Immature natural killer cell (primary cell): ENCODE data around the gene POFUT1. TPM values are rescaled to one million over a fixed set of nuclear protein-coding genes. Genes with fewer than 3 reads are reported as not detected.
A peak's percentile ranks its signal among the peaks of the same experiment; 100 is the strongest.

ENCODE experiments used
- DNase-seq, 3 donors: peaks; one replicate each; pipeline ENCODE4 v3.0.0; 2022; ENCODE audit warnings: mixed read lengths in 1 of 3
- H3K27ac Mint-ChIP-seq, 6 donors: one replicate each; pipeline ENCODE4 v1.8.0; 2020; ENCODE audit warnings: mixed read lengths in 6 of 6, mild to moderate bottlenecking in 5 of 6, inconsistent platforms in 4 of 6, moderate library complexity in 3 of 6
- H3K27me3 Mint-ChIP-seq, 3 donors: one replicate each; pipeline ENCODE4 v1.8.0; 2020 to 2021; ENCODE audit warnings: low read depth in 3 of 3, mild to moderate bottlenecking in 3 of 3, mixed read lengths in 3 of 3, moderate library complexity in 3 of 3, inconsistent platforms in 1 of 3
- H3K36me3 Mint-ChIP-seq, 3 donors: one replicate each; pipeline ENCODE4 v1.8.0; 2020; ENCODE audit warnings: mixed read lengths in 3 of 3, inconsistent platforms in 2 of 3, mild to moderate bottlenecking in 2 of 3
- H3K4me1 Mint-ChIP-seq, 2 donors: one replicate each; pipeline ENCODE4 v1.8.0; 2020; ENCODE audit warnings: inconsistent platforms in 2 of 2, mild to moderate bottlenecking in 2 of 2, mixed read lengths in 2 of 2, moderate library complexity in 1 of 2
- H3K4me3 Mint-ChIP-seq, 5 donors: one replicate each; pipeline ENCODE4 v1.8.0; 2020; ENCODE audit warnings: mild to moderate bottlenecking in 5 of 5, mixed read lengths in 5 of 5, inconsistent platforms in 3 of 5, moderate library complexity in 3 of 5
- H3K9me3 Mint-ChIP-seq, 6 donors: one replicate each; pipeline ENCODE4 v1.8.0; 2020; ENCODE audit warnings: mild to moderate bottlenecking in 6 of 6, mixed read lengths in 6 of 6, inconsistent platforms in 4 of 6, moderate library complexity in 3 of 6
- polyA plus RNA-seq, 3 donors: library from polyadenylated mRNA; unstranded; fragments of 300-500 nt; fragmentation: Illumina TruSeq; gene quantifications; one replicate each; pipeline ENCODE4 v1.2.3, GENCODE V29; 2021

POFUT1 gene
- polyA plus RNA-seq, 3 donors from 2014 or later: 7.5 to 15.4 (median 10.6) TPM

DNA sequence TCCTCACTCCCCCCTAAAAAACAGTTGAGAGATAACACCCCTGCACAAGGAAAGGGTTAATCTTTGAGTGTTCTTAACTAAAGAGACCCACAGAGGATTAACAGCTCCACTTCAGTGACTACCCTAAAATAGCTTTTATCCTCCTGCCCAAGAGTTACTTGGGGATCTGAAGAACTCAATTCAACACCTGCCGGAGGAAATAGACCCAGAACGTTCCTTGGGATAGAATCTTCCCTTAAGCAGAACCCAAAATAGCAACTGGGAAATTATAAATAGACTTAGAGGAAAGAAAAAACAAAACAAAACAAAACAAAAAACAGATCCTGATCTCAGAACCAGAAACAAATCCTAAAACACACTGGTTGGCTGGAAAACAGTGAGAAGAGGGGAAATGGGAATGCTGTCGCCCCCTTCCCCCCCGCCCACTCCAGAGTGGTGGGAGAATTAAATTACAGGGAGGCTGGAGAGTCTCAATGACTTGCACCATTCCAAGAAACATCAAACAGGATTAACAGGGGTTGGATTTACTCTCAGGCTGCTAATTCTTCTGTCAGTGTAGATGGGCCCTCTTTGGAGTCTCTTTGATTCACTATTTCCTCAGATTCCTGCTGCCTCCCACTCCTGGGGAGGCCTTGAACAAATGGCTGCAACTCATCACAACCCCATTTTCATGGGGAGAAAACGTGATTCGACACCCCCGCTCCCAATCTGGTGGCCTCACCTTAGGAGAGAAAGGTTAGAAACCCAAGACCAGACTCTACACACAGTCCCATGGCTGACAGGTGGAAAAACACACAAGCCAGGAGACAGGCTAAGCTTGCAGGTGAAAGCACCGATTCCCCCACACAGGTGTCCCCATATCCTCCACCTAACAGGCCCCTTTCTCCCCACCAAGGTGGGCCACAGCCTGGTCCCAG is 1.6 kb upstream of the POFUT1 start:
- no peak for DNase-seq
- peaks cover 0 to 5% (median 3%) of the 10 kb centered on the region in 3 donors for H3K27me3 Mint-ChIP-seq

DNA sequence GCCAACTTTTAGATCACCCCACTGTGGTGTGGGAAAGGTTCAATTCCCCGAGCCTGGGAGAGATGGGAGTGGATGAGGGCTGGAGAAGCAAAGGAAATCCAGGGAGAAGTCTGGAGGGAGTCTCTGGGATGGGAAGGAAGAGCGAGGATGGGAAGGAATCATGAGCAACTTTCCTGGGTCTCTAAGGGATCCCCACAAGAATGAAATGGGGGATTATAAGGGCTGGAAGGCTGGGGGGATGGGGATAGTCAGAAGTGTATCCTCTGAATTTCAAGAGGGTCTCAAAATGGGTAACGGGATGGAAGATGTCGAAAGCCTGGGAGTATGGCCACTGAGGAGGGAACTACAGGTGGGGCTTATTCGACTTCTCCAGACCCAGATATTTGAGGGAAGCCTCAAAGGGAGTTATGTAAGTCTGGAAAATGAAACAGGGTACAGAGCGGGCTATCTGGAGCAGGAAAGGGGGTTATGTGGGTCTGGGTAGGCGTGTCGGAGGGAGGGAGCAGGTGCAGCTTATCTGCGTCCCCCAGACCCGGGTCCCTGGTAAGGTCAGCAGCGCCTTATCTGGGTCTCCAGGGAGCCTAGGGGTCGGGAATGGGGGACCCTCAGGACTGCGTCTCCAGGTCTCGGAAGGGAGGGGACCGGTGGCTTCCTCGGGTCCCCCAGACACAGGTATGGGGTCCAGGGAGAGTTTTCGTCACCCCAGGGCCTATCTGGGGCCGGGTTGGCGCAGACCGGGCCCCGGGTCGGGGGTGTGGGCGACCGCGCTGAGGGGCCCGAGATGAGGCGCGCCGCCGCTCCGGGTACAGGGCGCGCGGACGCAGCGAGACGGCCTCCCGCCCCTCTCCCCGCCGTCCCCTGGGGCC is 687 bp upstream of the POFUT1 start:
- DNase-seq: peak in 1 of 3 donors; percentile 10
- no peaks in the 10 kb centered on the region for H3K9me3 Mint-ChIP-seq
- H3K4me3 Mint-ChIP-seq: peak overlapping the region; percentile 84 to 97 (median 94)

More for the DNA sequence above, 1.6 kb upstream of the POFUT1 start:
- H3K27ac Mint-ChIP-seq: peak overlapping the region; percentile 69 to 95 (median 85)
- H3K4me3 Mint-ChIP-seq: peak overlapping the region; percentile 84 to 97 (median 94)
- no peaks in the 10 kb centered on the region for H3K36me3 Mint-ChIP-seq
- peaks cover 49 to 78% of the 10 kb centered on the region in 2 donors for H3K4me1 Mint-ChIP-seq
- no peaks in the 10 kb centered on the region for H3K9me3 Mint-ChIP-seq

DNA sequence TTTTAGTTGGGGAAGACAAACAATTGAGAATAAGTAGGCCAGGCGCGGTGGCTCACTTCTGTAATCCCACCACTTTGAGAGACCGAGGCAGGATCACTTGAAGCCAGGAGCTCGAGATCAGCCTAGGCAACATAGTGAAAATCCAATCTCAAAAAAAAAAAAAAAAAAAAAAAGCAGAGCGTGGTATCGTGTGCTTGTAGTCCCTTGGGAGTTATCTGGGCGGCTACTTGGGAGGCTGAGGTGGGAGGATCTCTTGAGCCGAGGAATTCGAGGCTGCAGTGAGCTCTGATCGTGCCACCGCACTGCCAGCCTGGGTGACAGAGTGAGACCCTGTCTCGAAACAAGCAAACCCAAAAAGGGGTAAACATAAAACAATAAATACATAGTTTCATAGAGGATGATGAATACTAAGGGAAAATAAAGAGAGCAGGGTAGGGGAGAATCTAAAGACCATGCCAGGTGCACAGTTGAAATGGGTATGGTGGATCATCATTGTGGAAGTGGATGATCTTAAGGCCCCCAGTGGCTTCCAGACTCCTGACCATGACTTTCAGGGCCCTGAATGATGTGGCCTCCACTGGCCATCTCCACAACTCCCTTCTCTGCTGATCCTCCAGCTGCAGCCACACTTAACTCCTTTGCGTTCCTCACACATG is 947 bp downstream of the POFUT1 start:
- Mint-ChIP-seq H3K4me3 (peak overlapping the region; percentile 86 to 90 (median 87)), H3K36me3 (peaks cover 4 to 7% (median 5%) of the 10 kb centered on the region in 3 donors), H3K27me3 (peaks cover 0 to 5% (median 3%) of the 10 kb centered on the region in 3 donors), H3K9me3 (no peaks in the 10 kb centered on the region), H3K27ac (peak overlapping the region; percentile 63 to 90 (median 75)), H3K4me1 (peaks cover 46 to 72% of the 10 kb centered on the region in 2 donors)
- no peak for DNase-seq

More for the DNA sequence above, 687 bp upstream of the POFUT1 start:
- Mint-ChIP-seq H3K4me1 (peaks cover 49 to 85% of the 10 kb centered on the region in 2 donors), H3K36me3 (peaks cover 4 to 5% (median 5%) of the 10 kb centered on the region in 3 donors), H3K27ac (peak overlapping the region; percentile 79 to 96 (median 86)), H3K27me3 (peaks cover 0 to 5% (median 3%) of the 10 kb centered on the region in 3 donors)

DNA sequence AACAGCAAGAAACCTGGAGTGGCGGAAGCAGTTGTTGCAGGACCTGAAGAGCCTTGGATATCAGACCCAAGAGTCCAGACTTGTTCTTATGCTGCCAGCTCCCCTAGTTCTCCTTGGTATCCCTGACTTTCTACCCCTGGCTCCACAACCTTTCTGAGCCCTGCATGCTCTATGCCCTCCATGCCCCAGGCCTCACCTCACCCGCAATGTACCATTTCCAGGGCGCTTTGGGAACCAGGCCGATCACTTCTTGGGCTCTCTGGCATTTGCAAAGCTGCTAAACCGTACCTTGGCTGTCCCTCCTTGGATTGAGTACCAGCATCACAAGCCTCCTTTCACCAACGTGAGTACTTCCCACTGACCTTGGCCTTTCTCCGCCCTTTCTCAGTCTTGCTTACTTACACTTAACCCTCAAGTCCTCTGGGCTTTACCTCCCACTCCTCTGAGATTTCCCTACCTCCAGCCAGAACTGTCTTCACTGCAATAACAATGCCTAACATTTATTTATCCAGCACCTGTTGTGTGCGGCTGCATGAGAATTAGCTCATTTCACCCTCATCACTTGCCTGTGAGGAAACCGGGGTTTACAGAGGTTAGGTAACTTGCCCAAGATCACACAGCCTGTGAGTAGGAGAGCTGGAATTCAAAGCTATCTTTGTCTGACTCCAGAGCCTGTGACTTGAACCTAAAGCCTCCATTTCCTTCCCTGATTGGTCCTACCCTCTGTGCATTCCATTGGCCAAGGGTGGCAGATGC is 2.3 kb downstream of the POFUT1 start:
- DNase-seq: no peak
- H3K36me3 Mint-ChIP-seq: peaks cover 4 to 7% (median 5%) of the 10 kb centered on the region in 3 donors
- H3K4me1 Mint-ChIP-seq: peaks cover 42 to 58% of the 10 kb centered on the region in 2 donors
- peaks cover 0 to 5% (median 3%) of the 10 kb centered on the region in 3 donors for H3K27me3 Mint-ChIP-seq
- peak overlapping the region; percentile 19 to 87 (median 86) for H3K4me3 Mint-ChIP-seq
- H3K9me3 Mint-ChIP-seq: no peaks in the 10 kb centered on the region
- H3K27ac Mint-ChIP-seq: peak overlapping the region in 4 of 6 donors; percentile 52 to 70 (median 66)

DNA sequence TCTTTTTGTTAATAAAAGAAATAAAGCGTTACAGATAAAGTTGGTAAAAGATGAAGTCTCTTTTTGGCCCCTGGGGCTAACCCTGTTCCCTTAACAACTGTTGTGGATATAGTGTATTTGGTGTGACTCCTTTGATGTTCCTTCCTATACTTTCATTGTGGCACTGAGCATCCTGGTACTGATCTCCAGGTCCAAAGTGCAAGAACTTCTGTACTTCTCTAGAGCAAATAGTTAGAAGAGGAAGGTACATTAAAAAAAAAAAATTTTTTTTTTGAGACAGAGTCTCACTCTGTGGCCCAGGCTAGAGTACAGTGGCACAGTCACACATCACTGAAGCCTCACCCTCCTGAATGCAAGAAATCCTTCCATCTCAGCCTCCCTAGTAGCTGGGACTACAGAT is 6.2 kb downstream of the POFUT1 start:
- peaks cover 8 to 24% (median 16%) of the 10 kb centered on the region in 3 donors for H3K36me3 Mint-ChIP-seq
- no peak overlapping the region for H3K27ac Mint-ChIP-seq
- H3K4me1 Mint-ChIP-seq: peaks cover 11 to 27% of the 10 kb centered on the region in 2 donors
- no peaks in the 10 kb centered on the region for H3K27me3 Mint-ChIP-seq
- DNase-seq: no peak
- H3K9me3 Mint-ChIP-seq: no peaks in the 10 kb centered on the region
- no peak overlapping the region for H3K4me3 Mint-ChIP-seq

DNA sequence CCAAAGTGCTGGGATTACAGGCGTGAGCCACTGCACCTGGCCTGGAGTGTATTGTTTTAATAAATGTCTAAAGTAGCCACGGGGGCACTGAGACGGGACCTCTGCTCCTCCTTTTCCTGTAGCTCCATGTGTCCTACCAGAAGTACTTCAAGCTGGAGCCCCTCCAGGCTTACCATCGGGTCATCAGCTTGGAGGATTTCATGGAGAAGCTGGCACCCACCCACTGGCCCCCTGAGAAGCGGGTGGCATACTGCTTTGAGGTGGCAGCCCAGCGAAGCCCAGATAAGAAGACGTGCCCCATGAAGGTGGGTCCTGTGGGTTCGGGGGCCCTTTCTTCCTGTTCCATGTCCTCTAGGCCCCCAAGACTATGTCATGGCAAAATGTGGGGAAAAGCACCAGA is 7.5 kb downstream of the POFUT1 start:
- H3K9me3 Mint-ChIP-seq: no peaks in the 10 kb centered on the region
- H3K36me3 Mint-ChIP-seq: peaks cover 13 to 33% (median 20%) of the 10 kb centered on the region in 3 donors
- no peak overlapping the region for H3K27ac Mint-ChIP-seq
- no peaks in the 10 kb centered on the region for H3K27me3 Mint-ChIP-seq
- H3K4me1 Mint-ChIP-seq: peaks cover under 1 to 15% of the 10 kb centered on the region in 2 donors
- no peak for DNase-seq
- no peak overlapping the region for H3K4me3 Mint-ChIP-seq

DNA sequence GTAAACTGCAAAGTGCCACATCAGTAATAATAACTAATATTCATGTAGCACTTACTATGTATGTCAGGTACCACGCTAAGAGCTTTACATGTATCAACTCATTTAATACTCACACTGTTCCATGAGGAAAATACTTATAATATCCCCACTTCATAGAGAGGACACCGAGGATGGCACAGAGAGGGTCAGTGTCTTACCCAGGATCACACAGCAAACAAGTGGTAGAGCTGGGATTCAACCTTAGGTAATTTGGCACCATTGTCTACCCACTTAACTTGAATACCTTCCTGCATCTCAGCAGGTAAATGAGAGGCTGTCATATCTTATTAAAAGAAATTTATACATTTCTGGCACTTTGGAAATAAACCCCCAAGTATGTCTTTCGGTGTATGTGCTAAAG is 8.0 kb downstream of the POFUT1 start:
- peaks cover 13 to 34% (median 20%) of the 10 kb centered on the region in 3 donors for H3K36me3 Mint-ChIP-seq
- H3K9me3 Mint-ChIP-seq: no peaks in the 10 kb centered on the region

DNA sequence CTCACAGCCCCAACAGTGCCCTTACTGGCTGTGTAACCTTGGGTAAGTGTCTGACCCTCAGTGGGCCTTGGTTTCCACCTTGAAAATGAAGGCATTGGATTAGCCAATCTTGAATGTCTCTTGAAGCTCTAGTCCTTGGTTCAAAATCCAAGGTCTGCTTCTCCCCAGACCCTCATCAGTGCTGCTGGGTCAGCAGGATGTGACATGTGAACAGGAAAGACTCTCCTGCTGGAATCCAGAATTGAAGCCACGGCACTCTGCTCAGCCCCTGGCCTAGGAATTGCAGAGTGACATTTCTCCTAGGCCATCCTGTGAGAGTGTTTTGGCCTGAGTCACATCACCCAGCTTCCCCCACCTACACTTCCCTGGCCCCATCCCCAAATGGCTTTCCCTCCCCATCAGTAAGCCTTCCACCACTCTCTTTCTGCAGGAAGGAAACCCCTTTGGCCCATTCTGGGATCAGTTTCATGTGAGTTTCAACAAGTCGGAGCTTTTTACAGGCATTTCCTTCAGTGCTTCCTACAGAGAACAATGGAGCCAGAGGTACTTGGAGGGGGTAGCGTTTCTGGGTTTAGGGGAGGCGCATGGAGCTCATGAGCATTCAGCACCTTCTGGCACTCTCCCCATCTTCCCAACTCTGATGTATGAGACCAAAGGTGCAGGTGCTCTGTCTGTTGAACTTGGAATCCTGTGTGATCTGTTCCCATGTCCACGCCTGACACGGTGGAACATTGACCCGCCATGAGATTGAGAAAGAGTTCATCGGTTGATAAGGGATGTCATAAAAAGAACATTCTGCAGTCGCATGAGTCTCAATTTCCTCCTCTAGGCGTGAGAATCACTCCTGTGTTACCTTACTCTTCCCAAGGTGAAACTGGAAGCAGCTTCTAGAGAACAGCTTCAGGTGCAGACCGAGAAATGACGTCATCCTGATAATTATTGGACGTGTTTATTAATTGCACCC is 8.8 kb downstream of the POFUT1 start:
- peaks cover 0 to 6% of the 10 kb centered on the region in 2 donors for H3K4me1 Mint-ChIP-seq
- no peaks in the 10 kb centered on the region for H3K9me3 Mint-ChIP-seq
- no peak overlapping the region for H3K4me3 Mint-ChIP-seq
- no peaks in the 10 kb centered on the region for H3K27me3 Mint-ChIP-seq
- peaks cover 13 to 40% (median 20%) of the 10 kb centered on the region in 3 donors for H3K36me3 Mint-ChIP-seq
- no peak for DNase-seq
- H3K27ac Mint-ChIP-seq: no peak overlapping the region

More for the DNA sequence above, 8.0 kb downstream of the POFUT1 start:
- no peaks in the 10 kb centered on the region for H3K27me3 Mint-ChIP-seq
- no peak overlapping the region for H3K27ac Mint-ChIP-seq
- H3K4me1 Mint-ChIP-seq: peaks cover 0 to 9% of the 10 kb centered on the region in 2 donors
- DNase-seq: no peak
- H3K4me3 Mint-ChIP-seq: no peak overlapping the region

DNA sequence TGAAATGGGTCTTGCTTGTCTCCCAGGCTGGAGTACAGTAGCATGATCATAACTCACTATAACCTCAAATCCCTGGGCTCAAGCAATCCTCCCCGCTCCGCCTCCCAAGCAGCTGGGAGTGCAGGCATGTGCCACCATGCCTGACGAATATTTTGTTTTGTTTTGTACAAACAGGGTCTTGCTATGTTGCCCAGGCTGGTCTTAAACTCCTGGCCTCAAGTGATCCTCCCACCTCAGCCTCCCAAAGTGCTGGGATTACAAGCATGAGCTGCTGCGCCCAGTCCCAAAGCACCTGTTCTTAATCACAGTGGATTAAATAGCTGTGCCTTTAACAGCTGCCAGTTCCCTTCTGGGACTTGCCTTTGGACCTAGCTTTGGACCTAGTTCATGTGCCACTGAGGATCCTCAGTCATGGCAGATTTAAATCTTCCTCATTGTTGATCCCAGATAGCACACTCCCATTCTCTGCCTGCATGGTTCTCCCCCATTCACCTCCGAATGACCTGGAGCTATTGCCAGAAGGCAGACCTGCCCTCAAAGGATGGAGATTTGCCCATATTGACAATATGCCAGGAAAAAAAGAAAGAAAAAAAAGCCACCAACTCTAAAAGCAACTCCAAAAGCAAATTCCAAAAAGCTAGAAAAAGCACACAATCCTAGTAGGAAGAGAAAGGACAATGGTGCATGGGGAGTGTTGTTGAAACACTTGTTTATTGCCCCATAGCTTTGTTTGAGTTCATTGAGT is 10.6 kb downstream of the POFUT1 start:
- no peak overlapping the region for H3K4me3 Mint-ChIP-seq
- no peak for DNase-seq
- no peaks in the 10 kb centered on the region for H3K27me3 Mint-ChIP-seq
- H3K9me3 Mint-ChIP-seq: no peaks in the 10 kb centered on the region
- no peak overlapping the region for H3K27ac Mint-ChIP-seq
- H3K4me1 Mint-ChIP-seq: no peaks in the 10 kb centered on the region
- peaks cover 9 to 37% (median 14%) of the 10 kb centered on the region in 3 donors for H3K36me3 Mint-ChIP-seq

DNA sequence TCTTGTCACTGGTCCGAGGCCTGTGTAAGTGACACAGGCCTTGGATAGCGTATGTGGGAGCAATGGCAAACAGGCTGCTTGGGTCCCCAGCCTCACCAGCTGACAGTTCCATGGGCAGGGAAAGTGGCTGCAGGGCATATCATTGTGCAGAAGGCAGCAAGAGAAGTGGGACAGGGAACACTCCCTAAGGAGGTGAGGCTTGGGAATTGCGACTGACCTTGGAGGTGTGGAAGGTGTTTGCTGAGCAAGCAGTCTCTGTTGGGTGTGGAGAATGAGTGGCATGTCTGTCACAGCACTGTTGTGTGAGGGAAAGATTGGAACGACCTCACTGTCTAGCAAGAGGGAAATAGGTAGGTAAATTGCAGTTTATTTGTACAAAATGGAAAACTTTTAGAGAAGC is 16.8 kb downstream of the POFUT1 start:
- Mint-ChIP-seq H3K4me1 (no peaks in the 10 kb centered on the region), H3K27ac (no peak overlapping the region), H3K27me3 (no peaks in the 10 kb centered on the region), H3K9me3 (no peaks in the 10 kb centered on the region), H3K4me3 (no peak overlapping the region), H3K36me3 (peaks cover 0 to 32% (median 15%) of the 10 kb centered on the region in 3 donors)
- no peak for DNase-seq

DNA sequence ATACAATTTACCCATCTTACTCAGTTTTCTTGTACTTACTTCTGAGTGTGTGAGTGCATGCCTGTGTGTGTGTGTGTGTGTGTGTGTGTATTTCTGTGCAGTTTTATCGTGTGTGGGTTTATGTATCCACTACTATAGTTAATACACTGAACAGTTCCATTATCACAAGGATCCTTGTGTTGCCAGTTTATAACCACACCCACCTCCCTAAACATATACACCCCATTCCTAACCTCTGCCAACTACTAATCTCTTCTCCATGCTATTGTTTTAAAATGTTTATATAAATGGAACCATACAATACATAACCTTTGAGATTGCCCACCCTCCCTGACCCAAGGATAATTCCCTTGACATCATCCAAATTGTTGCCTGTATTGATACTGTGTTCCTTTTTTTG is 18.7 kb downstream of the POFUT1 start:
- Mint-ChIP-seq H3K4me1 (peaks cover 2 to 4% of the 10 kb centered on the region in 2 donors), H3K36me3 (peaks cover 7 to 29% (median 15%) of the 10 kb centered on the region in 3 donors), H3K9me3 (no peaks in the 10 kb centered on the region), H3K4me3 (no peak overlapping the region), H3K27me3 (no peaks in the 10 kb centered on the region), H3K27ac (no peak overlapping the region)
- DNase-seq: no peak
